Urinary bladder (tissue), 4 donors: Measurements from ENCODE around the gene GDF7. TPM values are rescaled to one million over a fixed set of nuclear protein-coding genes. Genes with fewer than 3 reads are reported as not detected.

Source experiments
- DNase-seq: peaks from one replicate; pipeline ENCODE4 v3.0.0-alpha.2; 2015; ENCODE audit errors: extremely low spot score
- H3K27ac ChIP-seq: one replicate; pipeline ENCODE4 v1.5.1; 2013; ENCODE audit warnings: low read depth, mild to moderate bottlenecking, moderate library complexity
- H3K36me3 ChIP-seq: one replicate; pipeline ENCODE4 v1.6.1; 2013; ENCODE audit warnings: mild to moderate bottlenecking, moderate library complexity; ENCODE audit not compliant: insufficient read depth
- H3K4me1 ChIP-seq: one replicate; pipeline ENCODE4 v1.6.1; 2013; ENCODE audit warnings: mild to moderate bottlenecking, moderate library complexity; ENCODE audit not compliant: insufficient read depth
- H3K4me3 ChIP-seq: one replicate; pipeline ENCODE4 v1.5.1; 2013; ENCODE audit warnings: low read depth, low read length
- WGBS: extraction: QIAGEN DNeasy Blood & Tissue Kit; methylation state at CpG from one replicate; pipeline ENCODE4 v1.1.7; 2013; 5-methylcytosine and 5-hydroxymethylcytosine counted together
- polyA plus RNA-seq: library from polyadenylated mRNA; stranded (reverse); fragments of 200-250 nt; gene quantifications from one replicate; pipeline ENCODE4 v1.2.3, GENCODE V29; 2013
- total RNA-seq: library from RNA; depleted of rRNA; stranded (reverse); fragments of >200 nt; gene quantifications from one replicate; pipeline ENCODE4 v1.2.3, GENCODE V29; 2014
- donor health status: healthy with polysubstance abuse.
- donor health status: healthy.

Gene GDF7
- total RNA-seq, result 2.2 TPM
- 0.79 TPM for polyA plus RNA-seq

- no peak for DNase-seq
Measured at GRCh38 chr2:20666304-20667150, at the start of gene GDF7. Gene GDF7 (plus strand): TSS chr2:20667144. CDS start chr2:20667240, 96 bp downstream.

GRCh38 chr2:20617892-20618467 lies 49.0 kb upstream of the GDF7 start:
- peak; percentile 87 for DNase-seq
- no peak overlapping the region for H3K4me3 ChIP-seq
- H3K27ac ChIP-seq, result peak overlapping the region; percentile 96
- H3K36me3 ChIP-seq, result no peaks in the 10 kb centered on the region
- 18% methylated on average over 14 of the region's 14 CpGs for WGBS
- H3K4me1 ChIP-seq, result peaks cover 3% of the 10 kb centered on the region

More at GRCh38 chr2:20666304-20667150, at the start of gene GDF7:
- Histone ChIP-seq H3K27ac (peak within 1 kb of the TSS; percentile 33), H3K36me3 (no peaks in the 10 kb centered on the region), H3K4me3 (peak within 1 kb of the TSS; percentile 46), H3K4me1 (no peaks in the 10 kb centered on the region)
- under 1% methylated on average over 86 of the region's 86 CpGs for WGBS

GRCh38 chr2:20618468-20618885 lies 48.5 kb upstream of the GDF7 start:
- no peaks in the 10 kb centered on the region for H3K36me3 ChIP-seq
- peak overlapping the region; percentile 96 for H3K27ac ChIP-seq
- no peak for DNase-seq
- WGBS, result 44% methylated on average over 10 of the region's 10 CpGs
- peaks cover 3% of the 10 kb centered on the region for H3K4me1 ChIP-seq
- H3K4me3 ChIP-seq, result no peak overlapping the region

GRCh38 chr2:20618886-20619521 lies 47.9 kb upstream of the GDF7 start:
- no peak overlapping the region for H3K4me3 ChIP-seq
- 59% methylated on average over 15 of the region's 15 CpGs for WGBS
- H3K36me3 ChIP-seq, result no peaks in the 10 kb centered on the region
- H3K4me1 ChIP-seq, result peaks cover 3% of the 10 kb centered on the region
- no peak for DNase-seq
- H3K27ac ChIP-seq, result peak overlapping the region; percentile 96

- Histone ChIP-seq H3K27ac (no peak overlapping the region), H3K4me1 (peaks cover 2% of the 10 kb centered on the region), H3K4me3 (no peak overlapping the region), H3K36me3 (peaks cover 2% of the 10 kb centered on the region)
- no peak for DNase-seq
- 80% methylated on average over 13 of the region's 13 CpGs for WGBS
Measured at GRCh38 chr2:20619624-20620024, 47.3 kb upstream of the GDF7 start.

GRCh38 chr2:20620271-20620681 lies 46.7 kb upstream of the GDF7 start:
- WGBS, result 85% methylated on average over 8 of the region's 8 CpGs
- DNase-seq, result no peak

GRCh38 chr2:20620696-20621365 lies 46.1 kb upstream of the GDF7 start:
- DNase-seq, result no peak
- peaks cover 2% of the 10 kb centered on the region for H3K36me3 ChIP-seq
- no peak overlapping the region for H3K4me3 ChIP-seq
- 75% methylated on average over 4 of the region's 4 CpGs for WGBS
- peaks cover 2% of the 10 kb centered on the region for H3K4me1 ChIP-seq
- no peak overlapping the region for H3K27ac ChIP-seq

More at GRCh38 chr2:20620271-20620681, 46.7 kb upstream of the GDF7 start:
- H3K4me1 ChIP-seq, result peaks cover 2% of the 10 kb centered on the region
- no peak overlapping the region for H3K4me3 ChIP-seq
- H3K36me3 ChIP-seq, result peaks cover 2% of the 10 kb centered on the region
- H3K27ac ChIP-seq, result no peak overlapping the region

GRCh38 chr2:20621366-20622295 lies 45.3 kb upstream of the GDF7 start:
- Histone ChIP-seq H3K36me3 (peaks cover 2% of the 10 kb centered on the region), H3K4me1 (peaks cover 2% of the 10 kb centered on the region), H3K27ac (no peak overlapping the region), H3K4me3 (no peak overlapping the region)
- 73% methylated on average over 12 of the region's 12 CpGs for WGBS
- DNase-seq, result no peak

- Histone ChIP-seq H3K4me1 (peaks cover 2% of the 10 kb centered on the region), H3K4me3 (no peak overlapping the region), H3K27ac (no peak overlapping the region), H3K36me3 (peaks cover 2% of the 10 kb centered on the region)
- no peak for DNase-seq
- WGBS, result 94% methylated on average over 11 of the region's 11 CpGs
Measured at GRCh38 chr2:20622296-20622686, 44.7 kb upstream of the GDF7 start.

GRCh38 chr2:20622731-20623130 lies 44.2 kb upstream of the GDF7 start:
- Histone ChIP-seq H3K36me3 (peaks cover 2% of the 10 kb centered on the region), H3K27ac (no peak overlapping the region), H3K4me3 (no peak overlapping the region), H3K4me1 (peaks cover 2% of the 10 kb centered on the region)
- no peak for DNase-seq
- 79% methylated on average over 10 of the region's 10 CpGs for WGBS

GRCh38 chr2:20623241-20623640 lies 43.7 kb upstream of the GDF7 start:
- no peak overlapping the region for H3K27ac ChIP-seq
- WGBS, result 84% methylated on average over 10 of the region's 10 CpGs
- H3K4me1 ChIP-seq, result peaks cover 2% of the 10 kb centered on the region

GRCh38 chr2:20623741-20624155 lies 43.2 kb upstream of the GDF7 start:
- no peak overlapping the region for H3K4me3 ChIP-seq
- H3K27ac ChIP-seq, result no peak overlapping the region
- H3K4me1 ChIP-seq, result peaks cover under 1% of the 10 kb centered on the region
- DNase-seq, result no peak
- 80% methylated on average over 7 of the region's 7 CpGs for whole genome bisulfite sequencing
- H3K36me3 ChIP-seq, result peaks cover 2% of the 10 kb centered on the region

More at GRCh38 chr2:20623241-20623640, 43.7 kb upstream of the GDF7 start:
- DNase-seq, result no peak
- Histone ChIP-seq H3K36me3 (peaks cover 2% of the 10 kb centered on the region), H3K4me3 (no peak overlapping the region)
